K562 (cell line): Measurements from ENCODE around the gene MOXD1. TPM values are rescaled to one million over a fixed set of nuclear protein-coding genes. Genes with fewer than 3 reads are reported as not detected.

Source experiments
- ATAC-seq: fragments of 200-7000 bp; cut with Tn5 transposase; 3 replicates; pipeline ENCODE4 v1.9.1; 2020; ENCODE audit warnings: moderate library complexity
- BruUV-seq: library from RNA; stranded (reverse); fragments of 400-500 nt; replicated peaks from 2 replicates; lab custom pipeline; 2021; lab: Mats Ljungman, UMichigan
- CTCF ChIA-PET: fragments of 300-600 bp; formaldehyde crosslinking; extraction: SDS; loops from one replicate; lab custom pipeline; 2021; ENCODE audit warnings: low intra/inter-chr PET ratio; lab: Yijun Ruan, JAX
- POLR2A ChIA-PET: fragments of 300-600, 350-650 bp; sonication (Branson Sonifier 250); formaldehyde crosslinking; extraction: SDS; loops from one replicate; lab custom pipeline; 2021; ENCODE audit warnings: antibody characterized with exemption, inconsistent platforms; lab: Yijun Ruan, JAX
- DNase-seq, 4 experiments: peaks; one replicate each; pipeline versions ENCODE4 v3.0.0 to v3.0.0-alpha.2; 2011 to 2018; ENCODE audit warnings: low spot score in 3 of 4, mixed read lengths in 3 of 4; ENCODE audit errors: extremely low read depth in 1 of 4
- FAIRE-seq: peaks from 2 replicates; lab custom pipeline; 2011; peaks lifted over from hg19 to GRCh38; lab: Jason Lieb, UNC
- H2AFZ ChIP-seq: 2 replicates; pipeline ENCODE4 v1.6.0; 2011; ENCODE audit warnings: low read depth, low read length, control low read depth, inconsistent platforms
- H3K27ac ChIP-seq: fragments of 200-600 bp; 3 replicates; pipeline ENCODE4 v1.8.0; 2011; ENCODE audit warnings: low read depth, mild to moderate bottlenecking, control low read depth, inconsistent platforms, low read length, moderate library complexity, mixed read lengths; ENCODE audit errors: extremely low read depth
- H3K27me3 ChIP-seq, 2 experiments: fragments of 300-600 bp in 1 of 2; 2 replicates in 1 of 2; 3 replicates in 1 of 2; pipeline versions ENCODE4 v1.6.0 to v1.8.0; 2011; ENCODE audit warnings: inconsistent platforms in 2 of 2, low read length in 2 of 2, mild to moderate bottlenecking in 1 of 2, mixed read lengths in 1 of 2, moderate library complexity in 1 of 2; ENCODE audit not compliant: control insufficient read depth in 2 of 2, insufficient read depth in 2 of 2
- H3K36me3 ChIP-seq: fragments of 300-600 bp; 3 replicates; pipeline ENCODE4 v1.8.0; 2011; ENCODE audit warnings: mild to moderate bottlenecking, low read length, inconsistent platforms; ENCODE audit not compliant: control insufficient read depth, insufficient read depth
- H3K4me1 ChIP-seq, 2 experiments: fragments of 200-600 bp in 1 of 2; replicated peaks in 1 of 2; 2 replicates in 1 of 2; 3 replicates in 1 of 2; pipeline versions ENCODE4 v1.5.1 to v1.8.0; 2011; ENCODE audit warnings: inconsistent platforms in 2 of 2, low read length in 2 of 2, mild to moderate bottlenecking in 1 of 2, mixed read lengths in 1 of 2, moderate library complexity in 1 of 2; ENCODE audit not compliant: control insufficient read depth in 2 of 2, insufficient read depth in 2 of 2
- H3K4me2 ChIP-seq: 2 replicates; pipeline ENCODE4 v1.6.1; 2011; ENCODE audit warnings: low read length, control low read depth, inconsistent platforms, mixed read lengths; ENCODE audit not compliant: insufficient read depth
- H3K4me3 ChIP-seq: fragments of 200-600 bp; sonication (generic), shearing (Covaris generic); 2 replicates; pipeline ENCODE4 v1.5.1; 2016; ENCODE audit warnings: control low read depth, inconsistent platforms
- H3K79me2 ChIP-seq: fragments of 200-600 bp; 3 replicates; pipeline ENCODE4 v1.8.0; 2011; ENCODE audit warnings: low read length, inconsistent platforms; ENCODE audit not compliant: control insufficient read depth, insufficient read depth
- H3K9ac ChIP-seq, 2 experiments: 2 replicates each; pipeline versions ENCODE4 v1.6.0 to v1.6.1; 2011; ENCODE audit warnings: low read depth in 2 of 2, low read length in 2 of 2, control low read depth in 1 of 2, inconsistent platforms in 1 of 2, mild to moderate bottlenecking in 1 of 2, mixed read lengths in 1 of 2; ENCODE audit not compliant: insufficient read depth in 1 of 2
- H3K9me1 ChIP-seq: one replicate; pipeline ENCODE4 v1.6.0; 2011; ENCODE audit warnings: inconsistent platforms, mild to moderate bottlenecking, low read length, moderate library complexity; ENCODE audit not compliant: control insufficient read depth, insufficient read depth
- H3K9me3 ChIP-seq: replicated peaks from 2 replicates; pipeline ENCODE4 v1.5.1; 2011; ENCODE audit warnings: low read depth, low read length, inconsistent platforms; ENCODE audit not compliant: control insufficient read depth, insufficient read depth
- H4K20me1 ChIP-seq: replicated peaks from 2 replicates; pipeline ENCODE4 v1.6.1; 2011; ENCODE audit warnings: low read length, inconsistent platforms, mixed read lengths; ENCODE audit not compliant: control insufficient read depth, insufficient read depth
- ARHGAP35 ChIP-seq: fragments of 450-650 bp; IDR thresholded peaks from 2 replicates; pipeline ENCODE4 v1.6.1; 2018; ENCODE audit not compliant: partially characterized antibody
- CHD1 ChIP-seq: fragments of 200-600 bp; sonication (generic); IDR thresholded peaks from one replicate; pipeline ENCODE4 v1.6.1; 2012; ENCODE audit warnings: mild to moderate bottlenecking, moderate library complexity, low read length, inconsistent platforms
- ERF ChIP-seq: fragments of 450-650 bp; formaldehyde crosslinking; IDR thresholded peaks from 2 replicates; pipeline ENCODE4 v1.4.0; 2020; ENCODE audit warnings: mild to moderate bottlenecking, mixed read lengths
- FUS ChIP-seq: fragments of 200-400 bp; formaldehyde crosslinking; optimal IDR thresholded peaks from 2 replicates; pipeline ENCODE3; 2017; ENCODE audit warnings: low read depth, low read length
- HEY1 ChIP-seq: fragments of 250-450 bp; sonication (Bioruptor Pico); IDR thresholded peaks from 2 replicates; pipeline ENCODE4 v1.5.0; 2020; ENCODE audit warnings: mild to moderate bottlenecking, moderate library complexity, borderline replicate concordance
- NONO ChIP-seq, 2 experiments: fragments of 200-400 bp in 1 of 2; fragments of 450-650 bp in 1 of 2; formaldehyde crosslinking in 1 of 2; IDR thresholded peaks; 2 replicates each; pipeline ENCODE4 v1.6.1; 2017; ENCODE audit warnings: low read depth in 2 of 2, mild to moderate bottlenecking in 2 of 2, moderate library complexity in 2 of 2, low read length in 1 of 2
- PHB ChIP-seq: fragments of 250-450 bp; sonication (Bioruptor Pico); IDR thresholded peaks from 2 replicates; pipeline ENCODE4 v1.5.0; 2021
- POU5F1 ChIP-seq: fragments of 150-350 bp; IDR thresholded peaks from 2 replicates; pipeline ENCODE4 v1.6.1; 2014; ENCODE audit warnings: borderline replicate concordance, low read length, low read depth, mild to moderate bottlenecking; ENCODE audit not compliant: partially characterized antibody
- RBM14 ChIP-seq: fragments of 200-400 bp; formaldehyde crosslinking; IDR thresholded peaks from 2 replicates; pipeline ENCODE4 v1.6.1; 2018; ENCODE audit warnings: low read depth, mild to moderate bottlenecking, low read length, moderate library complexity, borderline replicate concordance; ENCODE audit not compliant: insufficient read depth
- SNRNP70 ChIP-seq: fragments of 200-400 bp; formaldehyde crosslinking; optimal IDR thresholded peaks from 2 replicates; pipeline ENCODE3; 2017; ENCODE audit warnings: low read depth, low read length
- SP1 ChIP-seq: sonication (generic); formaldehyde crosslinking; IDR thresholded peaks from 2 replicates; pipeline ENCODE4 v1.8.1; 2022; ENCODE audit warnings: mild to moderate bottlenecking, missing genetic modification reagents
- SRSF9 ChIP-seq: fragments of 200-400 bp; formaldehyde crosslinking; IDR thresholded peaks from 2 replicates; pipeline ENCODE4 v1.6.1; 2017; ENCODE audit warnings: low read depth, low read length, borderline replicate concordance
- TOE1 ChIP-seq, 2 experiments: fragments of 450-650 bp in 1 of 2; sonication (generic) in 1 of 2; formaldehyde crosslinking in 1 of 2; IDR thresholded peaks; 2 replicates each; pipeline versions ENCODE4 v1.7.1 to v1.8.0; 2016 to 2022; ENCODE audit warnings: borderline replicate concordance in 2 of 2, mild to moderate bottlenecking in 2 of 2, antibody characterized with exemption in 1 of 2, inconsistent platforms in 1 of 2, low read depth in 1 of 2, missing genetic modification reagents in 1 of 2, moderate library complexity in 1 of 2
- ZNF134 ChIP-seq: fragments of 250-450 bp; sonication (Bioruptor Pico); conservative IDR thresholded peaks from 2 replicates; pipeline ENCODE4 v1.4.0; 2020
- ZNF224 ChIP-seq: sonication (generic); formaldehyde crosslinking; IDR thresholded peaks from 2 replicates; pipeline ENCODE4 v1.8.0; 2022; ENCODE audit warnings: mild to moderate bottlenecking, missing genetic modification reagents
- ZNF398 ChIP-seq: fragments of 250-450 bp; sonication (Bioruptor Pico); IDR thresholded peaks from 2 replicates; pipeline ENCODE4 v1.8.0; 2021; ENCODE audit warnings: moderate library complexity, mild to moderate bottlenecking, inconsistent platforms
- WGBS: fragments of 100-300 bp; shearing (Covaris generic); methylation state at CpG from one replicate; pipeline ENCODE4 v1.1.6; 2016; ENCODE audit warnings: low coverage, mixed read lengths; ENCODE audit not compliant: insufficient coverage; ENCODE audit errors: missing lambda C conversion rate; 5-methylcytosine and 5-hydroxymethylcytosine counted together
- in situ Hi-C: fragments of 300-500 bp; cut with MboI; formaldehyde crosslinking; loops from 4 replicates; pipeline ENCODE4 v1.15.0; 2018; ENCODE audit warnings: inconsistent platforms, mixed read lengths
- intact Hi-C: fragments of 100-400 bp; cut with micrococcal nuclease; formaldehyde crosslinking; loops from 2 replicates; pipeline ENCODE4 v1.14.2; 2022
- polyA plus RNA-seq, 8 experiments: library from polyadenylated mRNA; depleted of rRNA in 4 of 8; stranded (reverse) in 5 of 8; unstranded in 3 of 8; fragments of >200 nt; fragmentation: Nextera tagmentation in 2 of 8; fragmentation: Illumina TruSeq in 1 of 8; extraction: Ambion mirVana in 2 of 8; extraction: Trizol in 1 of 8; gene quantifications; 2 replicates each; pipeline versions ENCODE4 v1.2.1 to v1.2.3, GENCODE V29; 2011 to 2014; ENCODE audit warnings: inconsistent platforms in 1 of 8, missing spikeins in 1 of 8
- total RNA-seq, 7 experiments: library from RNA; depleted of rRNA in 6 of 7; stranded (reverse); fragments of >200 nt in 6 of 7; fragmentation: Illumina TruSeq in 2 of 7; extraction: Trizol in 2 of 7; gene quantifications; 2 replicates each; pipeline versions ENCODE4 v1.2.1 to v1.2.3, GENCODE V29; 2011 to 2021; ENCODE audit warnings: low replicate concordance in 1 of 7
- TF ChIP-seq, protein P1 (sequence below): fragments of 250-450 bp; sonication (Bioruptor Pico); IDR thresholded peaks from 2 replicates; pipeline ENCODE4 v1.6.1; 2021; ENCODE audit warnings: mild to moderate bottlenecking
- TF ChIP-seq, protein P2 (sequence below), 3 experiments: fragments of 200-800 bp in 1 of 3; sonication (Bioruptor generic) in 1 of 3; sonication (generic) in 1 of 3; formaldehyde crosslinking in 1 of 3; IDR thresholded peaks; 2 replicates each; pipeline versions ENCODE4 v1.6.1 to v1.8.0; 2016 to 2022; ENCODE audit warnings: mild to moderate bottlenecking in 2 of 3, missing compliant biosample characterization in 2 of 3, missing genetic modification characterization in 2 of 3, missing genetic modification reagents in 1 of 3

Gene MOXD1
- total and polyA plus RNA-seq, 9 of the 15 experiments (the other 6 are each of a cell fraction or from before 2014, with no cell fraction given), result not detected

- ChIA-PET POLR2A (no interaction called here), CTCF (no interaction called here)
- FAIRE-seq, result no peak
- BruUV-seq, result no TSS peak
- no peaks in the 10 kb centered on the region for H4K20me1 ChIP-seq
- no peaks in the 10 kb centered on the region for H3K79me2 ChIP-seq
- intact Hi-C loops, result no loop called here
- no peak for ATAC-seq
- H2AFZ ChIP-seq, result no peak overlapping the region
- H3K36me3 ChIP-seq, result no peaks in the 10 kb centered on the region
- no peak overlapping the region for H3K9ac ChIP-seq
- in situ Hi-C loops, result no loop called here
- H3K9me1 ChIP-seq, result no peaks in the 10 kb centered on the region
- no peak for DNase-seq
- no peaks in the 10 kb centered on the region for H3K4me1 ChIP-seq
- no peaks in the 10 kb centered on the region for H3K9me3 ChIP-seq
- no peak overlapping the region for H3K4me3 ChIP-seq
- no peak overlapping the region for H3K4me2 ChIP-seq
- 2% methylated on average over 12 of the region's 12 CpGs for WGBS
- no peaks in the 10 kb centered on the region; a peak in 1 of 5 replicates for H3K27me3 ChIP-seq
- H3K27ac ChIP-seq, result no peak overlapping the region
- TF ChIP-seq, protein P1, sequence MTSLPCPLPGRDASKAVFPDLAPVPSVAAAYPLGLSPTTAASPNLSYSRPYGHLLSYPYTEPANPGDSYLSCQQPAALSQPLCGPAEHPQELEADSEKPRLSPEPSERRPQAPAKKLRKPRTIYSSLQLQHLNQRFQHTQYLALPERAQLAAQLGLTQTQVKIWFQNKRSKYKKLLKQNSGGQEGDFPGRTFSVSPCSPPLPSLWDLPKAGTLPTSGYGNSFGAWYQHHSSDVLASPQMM (CRISPR knock-in tag), result no peak
- TF ChIP-seq POU5F1 (no peak), ZNF398 (no peak), TOE1 (IDR thresholded peaks at IDR 0.05; ENCODE audit: borderline replicate concordance) (no peak), TOE1 (CRISPR knock-in tag; IDR thresholded peaks at IDR 0.05; ENCODE audit: borderline replicate concordance, low read depth) (no peak), SP1 (CRISPR knock-in tag) (no peak), RBM14 (no peak), SNRNP70 (no peak), PHB (CRISPR knock-in tag) (no peak), ARHGAP35 (no peak), ZNF224 (no peak), SRSF9 (no peak), CHD1 (no peak), ZNF134 (CRISPR knock-in tag) (no peak), ERF (CRISPR knock-in tag) (no peak), FUS (no peak), HEY1 (CRISPR knock-in tag) (no peak), NONO (IDR thresholded peaks at IDR 0.05; ENCODE audit: low read depth in 2 of 2, low read length in 1 of 2) (no peak)
- TF ChIP-seq, protein P2, sequence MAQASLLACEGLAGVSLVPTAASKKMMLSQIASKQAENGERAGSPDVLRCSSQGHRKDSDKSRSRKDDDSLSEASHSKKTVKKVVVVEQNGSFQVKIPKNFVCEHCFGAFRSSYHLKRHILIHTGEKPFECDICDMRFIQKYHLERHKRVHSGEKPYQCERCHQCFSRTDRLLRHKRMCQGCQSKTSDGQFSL (CRISPR knock-in tag; IDR thresholded peaks at IDR 0.05), result no peak
- TF ChIP-seq, protein P2 (tag; IDR thresholded peaks at IDR 0.05), result no peak
These were observed 9.6 kb downstream of the MOXD1 start for GRCh38 chr6:132391391-132392269.
